Stimulated activated CD4-positive, alpha-beta T cell treated with anti-CD3 and anti-CD28 coated beads, Interleukin-2, amount 100 ng/mL, for 24 hours (primary cell): ENCODE results near the gene SOX15.

Source experiments
- DNase-seq, 2 donors: peaks; one replicate each; pipeline ENCODE4 v3.0.0-alpha.2; 2020

SOX15 gene

DNA sequence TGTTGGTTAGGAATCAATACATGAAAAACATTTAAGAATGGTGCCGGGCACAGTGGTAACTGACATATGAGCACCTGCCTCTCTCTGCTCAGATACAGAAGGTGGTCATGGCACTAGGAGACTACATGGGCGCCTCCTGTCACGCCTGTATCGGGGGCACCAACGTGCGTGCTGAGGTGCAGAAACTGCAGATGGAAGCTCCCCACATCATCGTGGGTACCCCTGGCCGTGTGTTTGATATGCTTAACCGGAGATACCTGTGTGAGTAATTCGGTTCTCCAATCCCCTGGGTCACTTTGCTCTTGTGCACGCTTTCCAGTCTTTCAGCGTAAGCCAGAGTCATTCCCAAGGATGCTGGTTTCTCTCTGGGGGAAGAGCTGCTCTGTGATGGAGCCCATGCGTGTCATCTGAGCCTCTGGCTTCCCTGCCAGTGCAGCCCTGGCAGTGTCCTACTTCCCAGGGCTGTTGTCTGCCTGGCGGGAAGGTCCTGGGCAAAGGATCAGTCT lies 13.4 kb downstream of the SOX15 start:
- DNase-seq, result no peak

DNA sequence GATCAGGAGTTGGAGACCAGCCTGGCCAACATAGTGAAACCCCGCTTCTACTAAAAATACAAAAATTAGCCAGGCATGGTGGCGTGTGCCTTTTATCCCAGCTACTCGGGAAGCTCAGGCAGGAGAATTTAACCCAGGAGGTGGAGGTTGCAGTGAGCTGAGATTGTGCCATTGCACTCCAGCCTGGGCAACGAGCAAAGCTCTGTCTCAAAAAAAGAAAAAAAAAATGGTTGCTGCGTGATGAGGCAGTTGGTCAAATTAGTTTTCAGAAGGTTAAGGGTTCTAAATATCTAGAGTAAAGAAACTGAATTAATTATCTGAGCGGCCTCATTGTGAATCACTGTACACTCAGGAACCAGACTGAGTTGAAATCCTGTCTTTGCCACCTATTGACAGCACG lies 13.9 kb downstream of the SOX15 start:
- no peak for DNase-seq

GRCh38 chr17:7575481-7575883 lies 14.4 kb downstream of the SOX15 start:
- no peak for DNase-seq

- DNase-seq, result no peak
Observed at GRCh38 chr17:7574176-7574953, 15.5 kb downstream of the SOX15 start.

- DNase-seq, result peak; percentile 90
Observed at GRCh38 chr17:7573324-7574080, 16.4 kb downstream of the SOX15 start.

- peak; percentile 100 for DNase-seq
Observed at GRCh38 chr17:7572588-7573323, 17.1 kb downstream of the SOX15 start.

DNA sequence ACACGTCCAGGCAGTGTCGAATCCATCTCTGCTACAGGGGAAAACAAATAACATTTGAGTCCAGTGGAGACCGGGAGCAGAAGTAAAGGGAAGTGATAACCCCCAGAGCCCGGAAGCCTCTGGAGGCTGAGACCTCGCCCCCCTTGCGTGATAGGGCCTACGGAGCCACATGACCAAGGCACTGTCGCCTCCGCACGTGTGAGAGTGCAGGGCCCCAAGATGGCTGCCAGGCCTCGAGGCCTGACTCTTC lies 17.6 kb downstream of the SOX15 start:
- DNase-seq, result no peak

- DNase-seq, result no peak
Observed at GRCh38 chr17:7570351-7570750, 19.5 kb downstream of the SOX15 start.

- no peak for DNase-seq
Observed at GRCh38 chr17:7569571-7569970, 20.3 kb downstream of the SOX15 start.

DNA sequence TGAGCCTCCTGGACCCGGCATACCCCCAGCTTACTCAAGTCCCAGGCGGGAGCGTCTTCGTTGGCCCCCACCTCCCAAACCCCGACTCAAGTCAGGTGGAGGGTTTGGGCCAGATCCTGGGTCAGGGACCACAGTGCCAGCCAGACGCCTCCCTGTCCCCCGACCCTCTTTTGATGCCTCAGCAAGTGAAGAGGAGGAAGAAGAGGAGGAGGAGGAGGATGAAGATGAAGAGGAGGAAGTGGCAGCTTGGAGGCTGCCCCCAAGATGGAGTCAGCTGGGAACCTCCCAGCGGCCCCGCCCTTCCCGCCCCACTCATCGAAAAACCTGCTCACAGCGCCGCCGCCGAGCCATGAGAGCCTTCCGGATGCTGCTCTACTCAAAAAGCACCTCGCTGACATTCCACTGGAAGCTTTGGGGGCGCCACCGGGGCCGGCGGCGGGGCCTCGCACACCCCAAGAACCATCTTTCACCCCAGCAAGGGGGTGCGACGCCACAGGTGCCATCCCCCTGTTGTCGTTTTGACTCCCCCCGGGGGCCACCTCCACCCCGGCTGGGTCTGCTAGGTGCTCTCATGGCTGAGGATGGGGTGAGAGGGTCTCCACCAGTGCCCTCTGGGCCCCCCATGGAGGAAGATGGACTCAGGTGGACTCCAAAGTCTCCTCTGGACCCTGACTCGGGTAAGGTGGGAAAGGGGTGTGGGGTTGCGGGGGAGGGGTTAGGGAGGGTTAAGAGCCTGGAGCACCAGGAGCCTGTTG lies 26.6 kb downstream of the SOX15 start:
- DNase-seq, result no peak

- peak in 1 of 2 donors; percentile 36 for DNase-seq
Observed at GRCh38 chr17:7562208-7562605, 27.7 kb downstream of the SOX15 start.

DNA sequence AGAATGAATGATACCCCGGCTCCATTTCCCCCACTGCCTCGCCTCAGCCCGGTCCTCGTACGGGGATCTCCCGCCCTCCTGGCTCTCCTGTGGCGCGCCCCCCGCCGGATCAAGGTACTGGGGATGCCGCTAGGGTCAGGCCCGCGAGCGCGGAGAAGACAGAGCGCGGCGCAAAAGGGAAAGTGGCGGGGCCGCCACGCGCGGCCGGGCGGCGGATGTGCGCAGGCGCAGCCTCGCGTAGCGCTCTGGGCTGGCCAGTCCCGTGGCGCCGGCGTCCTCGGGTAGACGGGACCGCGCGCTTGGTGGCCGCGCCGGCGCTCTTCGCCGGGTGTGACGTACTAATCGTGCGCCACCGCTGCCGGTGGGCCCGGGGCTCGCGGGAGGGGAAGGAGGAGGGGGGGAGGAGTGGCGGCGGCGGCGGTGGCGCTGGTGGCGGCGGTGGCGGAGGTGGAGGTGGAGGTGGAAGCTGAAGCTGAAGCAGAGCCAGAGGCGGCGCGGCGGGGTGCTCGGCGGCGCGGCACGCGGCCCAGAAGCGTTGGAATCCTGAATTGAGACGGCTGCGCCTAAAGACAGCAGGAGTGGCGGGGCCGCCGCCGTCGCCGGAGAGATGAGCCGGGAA lies 28.2 kb downstream of the SOX15 start, which contains the start of gene SENP3:
Gene SENP3, plus strand, starts transcription at position 331 of the 619 bp plus-strand sequence. CDS start 1,158 bp downstream, outside the sequence.
- DNase-seq, result peak; percentile 91 to 93

DNA sequence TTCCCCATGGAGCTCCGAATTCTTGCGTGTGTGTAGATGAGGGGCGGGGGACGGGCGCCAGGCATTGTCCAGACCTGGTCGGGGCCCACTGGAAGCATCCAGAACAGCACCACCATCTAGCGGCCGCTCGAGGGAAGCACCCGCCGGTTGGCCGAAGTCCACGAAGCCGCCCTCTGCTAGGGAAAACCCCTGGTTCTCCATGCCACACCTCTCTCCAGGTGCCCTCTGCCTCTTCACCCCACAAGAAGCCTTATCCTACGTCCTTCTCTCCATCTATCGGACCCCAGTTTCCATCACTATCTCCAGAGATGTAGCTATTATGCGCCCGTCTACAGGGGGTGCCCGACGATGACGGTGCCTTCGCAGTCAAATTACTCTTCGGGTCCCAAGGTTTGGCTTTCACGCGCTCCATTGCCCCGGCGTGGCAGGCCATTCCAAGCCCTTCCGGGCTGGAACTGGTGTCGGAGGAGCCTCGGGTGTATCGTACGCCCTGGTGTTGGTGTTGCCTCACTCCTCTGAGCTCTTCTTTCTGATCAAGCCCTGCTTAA lies 28.8 kb downstream of the SOX15 start:
- DNase-seq, result peak; percentile 89 to 91

DNA sequence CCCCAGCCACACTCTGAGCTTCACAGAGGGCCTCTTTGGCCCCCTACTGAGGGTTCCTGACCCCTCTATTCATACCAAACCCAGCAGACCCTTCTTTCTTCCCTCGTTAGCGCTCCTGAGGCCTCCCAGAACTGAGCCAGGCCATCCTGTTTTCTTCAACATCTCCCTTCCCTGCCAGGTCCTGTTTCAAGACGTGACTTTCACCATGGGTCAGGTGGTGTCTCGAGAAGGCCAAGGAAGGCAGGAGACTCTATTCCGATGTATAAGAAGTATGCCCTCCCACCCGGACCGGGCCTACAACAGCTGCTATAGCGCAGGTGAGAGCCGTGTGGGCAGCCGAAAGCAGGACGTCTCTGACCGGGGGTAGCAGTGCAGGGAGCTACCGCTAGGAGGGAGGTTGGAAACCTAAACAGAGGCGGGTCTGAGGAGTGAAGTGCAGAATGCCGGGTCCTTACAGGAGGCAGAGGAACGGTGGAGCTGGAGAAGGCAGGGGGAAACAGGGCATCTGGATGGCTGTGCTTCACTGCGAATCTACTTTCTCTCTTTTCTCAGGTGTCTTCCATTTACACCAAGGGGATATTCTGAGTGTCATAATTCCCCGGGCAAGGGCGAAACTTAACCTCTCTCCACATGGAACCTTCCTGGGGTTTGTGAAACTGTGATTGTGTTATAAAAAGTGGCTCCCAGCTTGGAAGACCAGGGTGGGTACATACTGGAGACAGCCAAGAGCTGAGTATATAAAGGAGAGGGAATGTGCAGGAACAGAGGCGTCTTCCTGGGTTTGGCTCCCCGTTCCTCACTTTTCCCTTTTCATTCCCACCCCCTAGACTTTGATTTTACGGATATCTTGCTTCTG lies 29.5 kb downstream of the SOX15 start:
- DNase-seq, result peak; percentile 72 to 75

GRCh38 chr17:7559320-7560171 lies 30.3 kb downstream of the SOX15 start:
- no peak for DNase-seq

DNA sequence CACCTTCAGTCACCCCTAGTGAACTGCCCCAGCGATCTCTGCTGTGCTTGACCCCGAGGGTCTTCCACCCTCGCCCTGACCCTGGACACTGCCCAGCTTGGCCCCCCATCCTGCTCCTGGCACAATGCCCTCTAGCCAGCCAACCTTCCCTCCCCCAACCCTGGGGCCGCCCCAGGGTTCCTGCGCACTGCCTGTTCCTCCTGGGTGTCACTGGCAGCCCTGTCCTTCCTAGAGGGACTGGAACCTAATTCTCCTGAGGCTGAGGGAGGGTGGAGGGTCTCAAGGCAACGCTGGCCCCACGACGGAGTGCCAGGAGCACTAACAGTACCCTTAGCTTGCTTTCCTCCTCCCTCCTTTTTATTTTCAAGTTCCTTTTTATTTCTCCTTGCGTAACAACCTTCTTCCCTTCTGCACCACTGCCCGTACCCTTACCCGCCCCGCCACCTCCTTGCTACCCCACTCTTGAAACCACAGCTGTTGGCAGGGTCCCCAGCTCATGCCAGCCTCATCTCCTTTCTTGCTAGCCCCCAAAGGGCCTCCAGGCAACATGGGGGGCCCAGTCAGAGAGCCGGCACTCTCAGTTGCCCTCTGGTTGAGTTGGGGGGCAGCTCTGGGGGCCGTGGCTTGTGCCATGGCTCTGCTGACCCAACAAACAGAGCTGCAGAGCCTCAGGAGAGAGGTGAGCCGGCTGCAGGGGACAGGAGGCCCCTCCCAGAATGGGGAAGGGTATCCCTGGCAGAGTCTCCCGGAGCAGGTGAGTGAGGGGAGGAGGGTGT lies 31.2 kb downstream of the SOX15 start, which contains the start of gene TNFSF13:
Gene TNFSF13, plus strand, starts transcription at position 207 of the 776 bp plus-strand sequence. Its CDS starts 290 bp downstream, at position 497.
- no peak for DNase-seq

GRCh38 chr17:7557775-7558543 lies 31.9 kb downstream of the SOX15 start:
- peak in 1 of 2 donors; percentile 41 for DNase-seq

- no peak for DNase-seq
Observed at GRCh38 chr17:7557147-7557764, 32.6 kb downstream of the SOX15 start.
